ENCODE results near the gene CEP20. TPM values are rescaled to one million over a fixed set of nuclear protein-coding genes. Genes with fewer than 3 reads are reported as not detected.

Gene CEP20
- total RNA-seq, 4 donors from 2014 or later: 31.2 to 45.1 (median 39.5) TPM

DNA sequence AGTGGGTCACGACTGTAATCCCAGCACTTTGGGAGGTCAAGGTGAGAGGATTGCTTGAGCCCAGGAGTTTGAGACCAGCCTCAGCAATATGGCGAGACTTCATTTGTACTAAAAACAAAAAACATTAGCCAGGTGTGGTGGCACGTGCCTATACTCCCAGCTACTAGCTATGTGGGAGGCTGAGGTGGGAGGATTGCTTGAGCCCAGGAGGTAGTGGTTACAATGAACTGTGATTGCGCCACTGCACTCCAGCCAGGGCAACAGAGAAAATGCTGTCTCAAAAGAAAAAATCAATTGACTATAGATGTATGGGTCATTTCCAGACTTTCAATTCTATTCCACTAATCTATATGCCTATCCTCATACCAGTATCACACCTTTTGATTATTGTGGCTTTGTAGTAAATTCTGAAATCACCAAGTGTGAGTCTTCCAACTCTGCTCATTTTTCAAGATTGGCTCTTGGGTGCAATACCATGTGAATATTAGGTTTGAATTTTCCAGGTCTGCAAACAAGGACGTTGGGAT is 27.2 kb upstream of the CEP20 start:
- no peaks in the 10 kb centered on the region for H3K36me3 ChIP-seq
- no peak overlapping the region for H3K27ac ChIP-seq
- no peak overlapping the region for H3K4me3 ChIP-seq
- WGBS: 82% methylated on average over 5 of the region's 5 CpGs
- H3K4me1 ChIP-seq: no peaks in the 10 kb centered on the region
- H3K27me3 ChIP-seq: no peaks in the 10 kb centered on the region
- DNase-seq (ENCODE audit: low spot score in 2 of 2): no peak
- no peak for TF ChIP-seq EP300 (IDR thresholded peaks at IDR 0.05)
- H3K9me3 ChIP-seq: no peaks in the 10 kb centered on the region

DNA sequence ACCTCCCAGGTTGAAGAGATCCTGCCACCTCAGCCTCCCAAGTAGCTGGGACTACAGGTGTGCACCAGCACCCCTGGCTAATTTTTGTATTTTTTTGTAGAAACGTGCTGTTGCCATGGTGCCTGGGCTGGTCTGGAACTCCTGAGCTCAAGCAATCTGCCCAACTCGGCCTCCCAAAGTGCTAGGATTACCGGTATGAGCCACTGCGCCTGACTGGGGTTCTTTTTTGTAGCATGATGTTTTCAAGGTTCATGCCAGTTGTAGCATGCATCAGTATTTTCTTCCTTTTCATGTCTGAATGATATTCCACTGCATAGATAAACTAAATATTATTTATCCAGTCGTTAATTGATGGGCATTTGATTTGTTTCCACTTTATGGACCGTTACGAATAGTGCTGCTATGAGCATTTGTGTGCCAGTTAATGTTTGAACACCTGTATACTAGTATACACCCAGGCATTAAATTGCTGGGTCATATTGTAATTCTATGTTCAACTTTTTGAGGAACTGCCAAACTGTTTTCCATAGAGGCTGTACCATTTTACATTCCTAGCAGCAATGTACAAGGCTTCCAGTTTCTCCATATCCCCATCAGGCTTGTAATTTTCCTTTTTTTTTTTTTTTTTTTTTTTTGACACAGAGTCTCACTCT is 24.8 kb upstream of the CEP20 start:
- Histone ChIP-seq H3K27ac (no peak overlapping the region), H3K4me3 (no peak overlapping the region), H3K36me3 (no peaks in the 10 kb centered on the region), H3K4me1 (no peaks in the 10 kb centered on the region), H3K27me3 (no peaks in the 10 kb centered on the region), H3K9me3 (no peaks in the 10 kb centered on the region)
- TF ChIP-seq EP300 (IDR thresholded peaks at IDR 0.05) (no peak), POLR2AphosphoS5 (IDR thresholded peaks at IDR 0.05) (no peak)
- TF ChIP-seq, protein P1, sequence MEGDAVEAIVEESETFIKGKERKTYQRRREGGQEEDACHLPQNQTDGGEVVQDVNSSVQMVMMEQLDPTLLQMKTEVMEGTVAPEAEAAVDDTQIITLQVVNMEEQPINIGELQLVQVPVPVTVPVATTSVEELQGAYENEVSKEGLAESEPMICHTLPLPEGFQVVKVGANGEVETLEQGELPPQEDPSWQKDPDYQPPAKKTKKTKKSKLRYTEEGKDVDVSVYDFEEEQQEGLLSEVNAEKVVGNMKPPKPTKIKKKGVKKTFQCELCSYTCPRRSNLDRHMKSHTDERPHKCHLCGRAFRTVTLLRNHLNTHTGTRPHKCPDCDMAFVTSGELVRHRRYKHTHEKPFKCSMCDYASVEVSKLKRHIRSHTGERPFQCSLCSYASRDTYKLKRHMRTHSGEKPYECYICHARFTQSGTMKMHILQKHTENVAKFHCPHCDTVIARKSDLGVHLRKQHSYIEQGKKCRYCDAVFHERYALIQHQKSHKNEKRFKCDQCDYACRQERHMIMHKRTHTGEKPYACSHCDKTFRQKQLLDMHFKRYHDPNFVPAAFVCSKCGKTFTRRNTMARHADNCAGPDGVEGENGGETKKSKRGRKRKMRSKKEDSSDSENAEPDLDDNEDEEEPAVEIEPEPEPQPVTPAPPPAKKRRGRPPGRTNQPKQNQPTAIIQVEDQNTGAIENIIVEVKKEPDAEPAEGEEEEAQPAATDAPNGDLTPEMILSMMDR (IDR thresholded peaks at IDR 0.05): no peak
- no peak for DNase-seq (ENCODE audit: low spot score in 2 of 2)
- 74% methylated on average over 7 of the region's 7 CpGs for WGBS

DNA sequence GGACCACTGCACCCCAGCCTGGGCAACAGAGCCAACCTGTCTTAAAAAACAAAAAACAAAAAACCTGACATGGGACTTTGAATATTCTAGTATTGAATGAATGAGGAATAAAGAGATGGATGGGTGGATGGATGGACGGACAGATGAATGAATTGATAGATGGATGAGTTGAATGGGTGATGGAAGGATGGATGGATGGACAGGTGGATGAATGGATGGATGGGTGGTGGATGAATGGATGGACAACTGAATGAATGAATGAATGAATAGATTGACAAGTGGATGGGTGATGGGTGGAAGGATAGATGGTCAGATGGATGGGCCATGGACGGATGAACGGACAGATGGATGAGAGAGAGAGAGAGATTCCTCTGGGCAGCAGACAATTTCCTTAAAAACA is 22.8 kb upstream of the CEP20 start:
- 94% methylated on average over 3 of the region's 3 CpGs for WGBS
- Histone ChIP-seq H3K9me3 (no peaks in the 10 kb centered on the region), H3K27me3 (no peaks in the 10 kb centered on the region), H3K27ac (no peak overlapping the region), H3K4me1 (no peaks in the 10 kb centered on the region), H3K4me3 (no peak overlapping the region), H3K36me3 (no peaks in the 10 kb centered on the region)
- no peak for DNase-seq (ENCODE audit: low spot score in 2 of 2)
- TF ChIP-seq EP300 (IDR thresholded peaks at IDR 0.05): no peak
- TF ChIP-seq, protein P1 (IDR thresholded peaks at IDR 0.05): no peak

DNA sequence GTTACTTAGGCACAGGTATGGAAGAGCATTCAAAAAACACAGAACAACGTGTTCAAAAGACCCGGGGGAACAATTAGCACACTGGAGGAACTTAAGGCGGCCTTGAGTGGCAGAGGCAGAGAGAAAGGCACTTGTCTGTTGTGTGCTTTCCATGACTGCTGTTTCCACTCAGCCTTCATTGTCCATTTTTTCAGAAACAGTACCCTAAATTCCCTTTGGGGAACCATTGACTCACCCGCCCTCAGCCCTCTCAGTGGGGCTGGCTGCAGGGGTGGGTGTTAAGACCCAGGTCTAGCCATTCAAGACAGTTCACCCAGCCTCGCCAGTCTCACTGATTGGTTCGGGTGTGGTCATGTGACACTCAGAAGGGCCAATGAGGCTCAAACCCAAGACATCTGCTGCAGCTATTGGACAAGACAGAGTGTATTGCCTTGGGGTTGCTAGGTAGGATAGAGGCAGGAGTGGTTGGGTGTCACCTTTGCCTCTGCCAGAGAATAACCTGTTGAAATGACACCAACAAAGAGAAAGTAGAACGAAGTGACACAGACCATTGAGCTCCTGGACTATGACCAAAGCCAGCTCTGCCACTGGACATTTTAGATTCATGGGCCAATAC is 19.6 kb upstream of the CEP20 start:
- DNase-seq (ENCODE audit: low spot score in 2 of 2): no peak
- H3K9me3 ChIP-seq: peaks cover 4% of the 10 kb centered on the region
- H3K4me3 ChIP-seq: no peak overlapping the region
- WGBS: 79% methylated on average over 7 of the region's 7 CpGs
- no peaks in the 10 kb centered on the region for H3K36me3 ChIP-seq
- H3K27ac ChIP-seq: no peak overlapping the region
- H3K27me3 ChIP-seq: no peaks in the 10 kb centered on the region
- H3K4me1 ChIP-seq: no peaks in the 10 kb centered on the region
- TF ChIP-seq EP300 (IDR thresholded peaks at IDR 0.05): no peak
- no peak for TF ChIP-seq POLR2A (IDR thresholded peaks at IDR 0.05)
- no peak for TF ChIP-seq POLR2AphosphoS5 (IDR thresholded peaks at IDR 0.05)
- TF ChIP-seq, protein P1 (IDR thresholded peaks at IDR 0.05): no peak

DNA sequence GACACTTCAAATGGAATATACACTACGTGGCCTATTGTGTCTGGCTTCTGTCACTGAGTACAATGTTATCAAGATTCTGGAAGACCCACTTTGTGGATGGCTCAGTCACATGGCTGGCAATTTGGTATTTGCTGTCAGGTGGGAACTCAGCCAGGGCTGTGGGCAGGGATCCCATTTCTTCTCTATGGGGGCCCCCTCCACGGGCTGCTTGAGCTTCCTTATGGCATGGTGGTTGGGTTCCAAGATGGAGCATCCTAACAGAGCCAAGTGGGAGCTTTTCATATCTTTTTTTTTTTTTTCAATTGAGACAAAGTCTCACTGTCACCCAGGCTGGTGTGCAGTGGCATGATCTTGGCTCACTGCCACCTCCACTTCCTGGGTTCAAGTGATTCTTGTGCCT is 18.0 kb upstream of the CEP20 start:
- no peaks in the 10 kb centered on the region for H3K27me3 ChIP-seq
- H3K4me3 ChIP-seq: no peak overlapping the region
- H3K4me1 ChIP-seq: no peaks in the 10 kb centered on the region
- TF ChIP-seq POLR2AphosphoS5 (IDR thresholded peaks at IDR 0.05) (no peak), EP300 (IDR thresholded peaks at IDR 0.05) (no peak)
- TF ChIP-seq, protein P1 (IDR thresholded peaks at IDR 0.05): no peak
- 81% methylated on average over 2 of the region's 2 CpGs for WGBS
- peaks cover 4% of the 10 kb centered on the region for H3K9me3 ChIP-seq
- no peak for DNase-seq (ENCODE audit: low spot score in 2 of 2)
- H3K27ac ChIP-seq: no peak overlapping the region
- no peaks in the 10 kb centered on the region for H3K36me3 ChIP-seq

All from suprapubic skin (tissue), 4 donors.